HG03108 (cell line): ENCODE results near the gene PLPP7.
"Not testable (repeated sequence)": the region's sequence is repeated elsewhere in the genome, so short reads cannot be mapped to it uniquely, and the experiment has no call there.

Source experiments
- ATAC-seq: cut with Tn5 transposase; IDR thresholded peaks from one replicate; pipeline ENCODE4 v1.9.1; 2021; ENCODE audit warnings: moderate library complexity; ENCODE audit not compliant: unreplicated experiment

The PLPP7 gene

GRCh38 chr9:131324736-131325679, 35.5 kb downstream of the PLPP7 start:
- no peak for ATAC-seq

- no peak for ATAC-seq
Observed at GRCh38 chr9:131329241-131329641, 39.7 kb downstream of the PLPP7 start.

GRCh38 chr9:131330814-131331600, 41.5 kb downstream of the PLPP7 start:
- no peak for ATAC-seq

- not testable (repeated sequence) for ATAC-seq
Observed at GRCh38 chr9:131331996-131332395, 42.5 kb downstream of the PLPP7 start.

- no peak for ATAC-seq
Observed at GRCh38 chr9:131333771-131334628, 44.5 kb downstream of the PLPP7 start.

GRCh38 chr9:131334629-131335367, 45.3 kb downstream of the PLPP7 start:
- ATAC-seq, result no peak

GRCh38 chr9:131335368-131335755, 45.8 kb downstream of the PLPP7 start:
- no peak for ATAC-seq

GRCh38 chr9:131337131-131337848, 47.8 kb downstream of the PLPP7 start:
- no peak for ATAC-seq

GRCh38 chr9:131339212-131339611, 49.7 kb downstream of the PLPP7 start:
- not testable (repeated sequence) for ATAC-seq

GRCh38 chr9:131344931-131345535, 55.5 kb downstream of the PLPP7 start:
- not testable (repeated sequence) for ATAC-seq

- no peak for ATAC-seq
Observed at GRCh38 chr9:131346559-131346958, 57.0 kb downstream of the PLPP7 start.

- ATAC-seq, result no peak
Observed at GRCh38 chr9:131347376-131348020, 58.0 kb downstream of the PLPP7 start.

GRCh38 chr9:131348631-131349521, 59.4 kb downstream of the PLPP7 start:
- no peak for ATAC-seq

- ATAC-seq, result no peak
Observed at GRCh38 chr9:131349522-131349880, 60.0 kb downstream of the PLPP7 start.

GRCh38 chr9:131349881-131350563, 60.5 kb downstream of the PLPP7 start:
- no peak for ATAC-seq

- ATAC-seq, result not testable (repeated sequence)
Observed at GRCh38 chr9:131356479-131356878, 67.0 kb downstream of the PLPP7 start.

- no peak for ATAC-seq
Observed at GRCh38 chr9:131358556-131358955, 69.0 kb downstream of the PLPP7 start.
